HG03060 (cell line): ENCODE measurements around the gene SGTA.
"Not testable (repeated sequence)": the region's sequence is repeated elsewhere in the genome, so short reads cannot be mapped to it uniquely, and the experiment has no call there.

Experiments
- ATAC-seq: cut with Tn5 transposase; IDR thresholded peaks from one replicate; pipeline ENCODE4 v1.9.1; 2021; ENCODE audit warnings: low read depth, moderate number of reproducible peaks; ENCODE audit not compliant: unreplicated experiment

The SGTA gene

DNA sequence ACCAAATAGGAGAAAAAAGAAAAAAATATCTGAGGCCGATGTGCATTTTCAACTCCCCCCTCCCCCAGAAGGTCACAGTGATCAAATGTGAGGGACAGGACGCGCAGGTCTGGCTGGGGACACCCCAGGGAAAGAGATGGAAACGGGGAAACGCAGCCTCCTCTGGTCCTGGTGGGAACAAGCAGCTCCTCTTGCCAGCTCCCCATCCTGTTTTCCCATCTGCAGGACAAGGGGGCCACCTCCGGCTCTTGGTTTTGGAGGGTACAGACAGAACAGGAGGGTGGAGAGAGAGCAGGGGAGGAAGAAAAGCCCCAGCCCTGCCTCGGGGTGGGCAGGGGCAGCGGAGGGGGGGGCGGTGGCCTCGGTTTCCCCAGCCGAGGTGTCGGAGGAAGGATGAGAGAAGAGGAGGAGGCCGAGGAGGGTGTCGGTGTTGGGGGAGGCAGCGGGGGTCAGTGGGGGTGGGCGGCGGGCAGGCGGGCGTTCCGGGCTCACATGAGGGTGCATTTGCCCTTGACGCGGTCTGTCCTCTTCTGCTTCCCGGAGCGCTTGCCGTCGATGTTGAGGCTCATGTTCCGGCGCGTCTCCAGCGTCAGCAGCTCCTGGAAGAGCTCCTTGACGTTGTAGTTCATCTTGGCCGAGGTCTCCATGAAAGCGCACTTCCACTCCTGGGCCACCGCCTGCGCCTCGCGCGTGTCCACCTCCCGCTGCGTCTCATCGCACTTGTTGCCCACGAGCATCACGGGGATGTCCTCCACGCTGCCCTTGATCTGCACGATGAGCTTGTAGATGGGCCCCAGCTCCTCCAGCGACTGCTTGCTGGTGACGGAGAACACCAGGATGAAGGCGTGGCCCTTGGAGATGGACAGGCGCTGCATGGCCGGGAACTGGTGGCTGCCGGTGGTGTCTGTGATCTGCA, 66.1 kb downstream of the SGTA start:
- no peak for ATAC-seq

DNA sequence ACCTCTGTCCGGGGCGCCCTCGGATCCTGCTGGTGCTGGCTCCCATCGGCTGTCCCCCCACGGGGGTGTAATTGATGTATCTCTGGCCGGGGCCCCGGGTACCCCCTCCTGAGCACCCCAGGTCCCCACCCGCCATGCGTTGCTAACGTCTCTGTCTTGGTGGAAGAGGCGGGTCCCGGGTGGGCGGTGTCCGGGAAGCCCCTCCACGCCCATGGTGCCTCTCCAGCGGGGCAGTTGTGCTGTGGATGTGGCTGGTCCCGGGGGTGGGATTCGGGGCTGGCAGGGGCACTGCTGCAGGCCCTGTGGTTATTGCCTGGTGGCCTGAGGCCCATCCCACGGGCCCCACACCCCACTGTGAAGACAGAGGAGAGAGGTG, 66.8 kb downstream of the SGTA start:
- no peak for ATAC-seq

DNA sequence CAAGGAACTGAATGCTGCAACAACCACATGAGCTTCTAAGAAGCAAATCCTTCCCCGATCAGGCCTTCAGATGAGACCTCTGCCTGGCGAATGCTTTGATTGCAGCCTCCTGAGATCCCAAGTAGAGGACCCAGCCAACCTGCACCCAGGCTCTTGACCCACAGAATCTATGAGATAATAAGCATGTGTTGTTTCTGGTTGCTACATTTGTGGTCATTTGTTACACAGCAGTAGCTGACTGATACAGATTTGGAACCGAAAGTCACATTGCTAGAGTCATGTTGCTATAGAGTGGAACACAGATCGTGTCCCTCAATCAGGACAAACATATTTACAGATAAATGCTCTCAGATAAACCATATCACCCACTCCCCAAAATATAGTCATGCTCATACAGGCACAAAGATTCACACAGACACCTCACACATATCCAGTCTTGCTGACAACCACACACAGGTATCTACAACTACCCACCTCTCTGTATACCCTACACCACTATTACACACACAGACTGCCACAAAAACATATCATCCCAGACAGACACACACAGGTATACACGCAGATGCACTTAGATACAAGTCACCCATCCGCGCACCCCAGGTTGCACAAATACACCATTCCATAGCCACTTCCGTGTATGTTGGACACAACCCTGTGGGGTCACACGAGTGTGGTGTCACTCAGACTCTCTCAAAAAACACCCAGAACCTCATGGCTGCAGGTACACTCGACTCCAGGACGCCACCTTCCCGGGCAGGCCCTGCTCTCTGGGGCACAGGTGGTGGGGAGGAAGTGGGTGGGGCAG, 67.4 kb downstream of the SGTA start:
- no peak for ATAC-seq

DNA sequence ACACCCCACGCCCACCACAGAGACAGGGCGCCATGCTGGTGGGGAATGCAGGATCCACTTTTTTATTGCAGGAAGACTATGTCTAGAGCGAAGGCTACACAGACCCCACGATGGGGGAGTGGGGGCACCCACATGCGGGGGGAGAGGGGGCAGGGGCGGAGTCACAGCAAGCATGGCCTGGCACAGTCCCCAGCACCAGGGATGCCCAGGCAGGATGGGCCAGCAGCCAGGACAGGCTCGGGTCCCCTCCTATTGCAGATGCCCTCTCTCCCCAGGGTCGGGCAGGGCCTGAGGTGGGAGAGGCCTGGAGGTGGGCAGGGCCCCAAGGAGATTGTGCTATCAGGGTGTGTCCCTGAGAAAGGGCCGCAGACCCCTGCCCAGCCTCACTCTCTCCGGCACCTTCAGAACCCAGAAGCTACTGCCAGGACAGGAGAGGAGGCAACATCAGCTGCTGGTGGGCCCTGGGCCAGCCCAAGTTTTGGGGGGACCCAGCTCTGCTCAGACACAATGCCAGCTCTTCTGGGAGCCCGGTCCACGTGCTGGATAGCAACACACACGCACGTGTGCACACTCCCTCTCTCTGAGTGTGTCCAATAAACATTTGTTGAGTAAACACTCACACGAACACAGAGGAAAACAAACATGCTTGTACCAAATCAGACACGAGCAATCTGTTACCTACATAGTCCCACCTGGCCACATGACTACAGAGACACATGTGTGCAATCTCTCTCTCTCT, 68.4 kb downstream of the SGTA start:
- no peak for ATAC-seq

DNA sequence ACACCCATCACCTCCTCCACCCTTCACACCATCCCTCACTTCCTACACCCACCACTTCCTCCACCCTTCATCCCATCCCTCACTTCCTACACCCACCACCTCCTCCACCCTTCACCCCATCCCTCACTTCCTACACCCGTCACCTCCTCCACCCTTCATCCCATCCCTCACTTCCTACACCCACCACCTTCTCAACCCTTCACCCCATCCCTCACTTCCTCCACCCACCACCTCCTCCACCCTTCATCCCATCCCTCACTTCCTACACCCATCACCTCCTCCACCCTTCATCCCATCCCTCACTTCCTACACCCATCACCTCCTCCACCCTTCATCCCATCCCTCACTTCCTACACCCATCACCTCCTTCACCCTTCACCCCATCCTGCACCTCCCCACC, 69.0 kb downstream of the SGTA start:
- not testable (repeated sequence) for ATAC-seq

DNA sequence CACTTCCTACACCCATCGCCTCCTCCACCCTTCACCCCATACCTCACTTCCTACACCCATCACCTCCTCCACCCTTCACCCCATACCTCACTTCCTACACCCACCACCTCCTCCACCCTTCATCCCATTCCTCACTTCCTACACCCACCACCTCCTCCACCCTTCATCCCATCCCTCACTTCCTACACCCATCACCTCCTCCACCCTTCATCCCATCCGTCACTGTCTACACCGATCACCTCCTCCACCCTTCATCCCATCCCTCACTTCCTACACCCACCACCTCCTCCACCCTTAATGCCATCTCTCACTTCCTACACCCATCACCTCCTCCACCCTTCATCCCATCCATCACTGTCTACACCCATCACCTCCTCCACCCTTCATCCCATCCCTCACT, 69.9 kb downstream of the SGTA start:
- ATAC-seq: not testable (repeated sequence)

DNA sequence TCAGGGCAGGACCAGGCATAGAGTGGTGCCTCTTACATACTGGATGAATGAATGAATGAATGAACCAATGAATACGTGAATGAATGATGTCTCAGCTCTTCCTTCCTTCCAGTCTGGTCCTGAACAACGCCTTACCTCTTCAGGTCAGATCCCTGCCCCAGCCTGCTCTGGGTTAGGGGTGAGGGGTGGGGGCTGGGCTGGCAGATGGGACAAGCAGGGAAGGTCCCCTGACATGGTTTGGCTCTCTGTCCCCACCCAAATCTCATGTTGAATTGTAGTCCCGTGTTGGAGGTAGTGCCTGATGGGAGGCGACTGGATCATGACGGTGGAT, 71.2 kb downstream of the SGTA start:
- no peak for ATAC-seq

DNA sequence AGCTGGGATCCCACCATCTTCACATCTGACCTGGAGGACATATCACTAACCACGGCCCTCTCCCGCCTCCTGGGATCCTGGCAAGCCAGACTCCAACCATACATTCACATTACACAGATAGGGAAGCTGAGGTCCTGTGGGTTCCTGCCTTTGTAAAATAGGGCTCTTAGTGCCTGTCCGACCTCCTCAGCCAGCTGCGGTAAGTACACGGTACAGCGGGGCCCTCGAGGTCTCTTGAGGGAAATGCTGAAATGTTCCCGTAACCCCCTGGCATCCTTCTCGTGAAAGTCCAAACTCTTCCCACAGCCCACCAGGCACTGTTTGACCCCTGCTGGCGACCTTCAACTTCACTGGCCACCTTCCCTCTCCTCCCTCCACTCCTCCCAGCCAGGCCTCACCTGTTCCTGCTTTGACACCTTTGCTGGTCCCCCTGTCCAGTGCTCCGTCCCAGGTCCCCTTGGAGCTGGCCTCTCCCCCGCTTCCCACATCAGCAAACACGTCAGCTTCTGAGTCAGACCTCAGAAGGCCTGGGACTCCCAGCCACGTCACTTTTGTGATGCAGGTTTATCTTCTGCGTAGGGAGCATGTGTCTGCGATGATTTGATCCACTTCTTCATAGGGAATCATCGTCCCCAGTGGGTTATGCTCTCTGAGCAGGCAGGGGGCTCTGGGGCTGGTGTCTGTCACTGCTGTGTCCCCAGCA, 71.8 kb downstream of the SGTA start:
- no peak for ATAC-seq

DNA sequence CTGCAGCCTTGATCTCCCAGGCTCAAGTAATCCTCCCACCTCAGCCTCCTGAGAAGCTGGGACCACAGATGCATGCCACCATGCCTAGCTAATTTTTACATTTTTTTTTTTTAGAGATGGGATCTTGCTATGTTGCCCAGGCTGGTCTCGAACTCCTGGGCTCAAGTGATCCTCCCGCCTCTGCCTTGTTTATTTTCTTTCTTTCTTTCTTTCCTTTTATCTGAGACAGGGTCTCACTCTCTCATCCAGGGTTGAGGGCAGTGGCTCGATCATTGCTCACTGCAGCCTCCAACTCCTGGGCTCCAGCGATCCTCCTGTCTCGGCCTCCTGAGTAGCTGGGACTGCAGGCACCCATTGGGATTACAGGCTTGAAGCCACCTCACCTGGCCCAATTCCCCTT, 76.8 kb downstream of the SGTA start:
- no peak for ATAC-seq
